Panc1 (cell line): Measurements from ENCODE around the gene SNTG2. TPM values are rescaled to one million over a fixed set of nuclear protein-coding genes. Genes with fewer than 3 reads are reported as not detected.
"Not testable (repeated sequence)": the region's sequence is repeated elsewhere in the genome, so short reads cannot be mapped to it uniquely, and the experiment has no call there.

ENCODE experiments used
- ATAC-seq: fragments of 200-7000 bp; cut with Tn5 transposase; 2 replicates; pipeline ENCODE4 v1.9.1; 2020; ENCODE audit warnings: mild to moderate bottlenecking, moderate library complexity
- BruUV-seq: library from RNA; stranded (reverse); fragments of 400-500 nt; replicated peaks from 2 replicates; lab custom pipeline; 2021; lab: Mats Ljungman, UMichigan
- CTCF ChIA-PET: fragments of 300-600 bp; sonication (Branson Sonifier 250); formaldehyde crosslinking; loops from one replicate; lab custom pipeline; 2022; ENCODE audit warnings: antibody characterized with exemption; lab: Charles Lee
- POLR2A ChIA-PET: fragments of 300-600 bp; sonication (Branson Sonifier 250); formaldehyde crosslinking; loops from one replicate; lab custom pipeline; 2022; ENCODE audit warnings: antibody characterized with exemption; lab: Charles Lee
- DNase-seq: peaks from one replicate; pipeline ENCODE4 v3.0.0-alpha.2; 2010; ENCODE audit warnings: low read depth, low spot score
- H3K27ac ChIP-seq: 2 replicates; pipeline ENCODE4 v1.5.1; 2011; ENCODE audit warnings: mild to moderate bottlenecking, low read length, inconsistent platforms
- H3K27me3 ChIP-seq: fragments of 200-500 bp; sonication (Bioruptor generic); 2 replicates; pipeline ENCODE4 v1.6.0; 2014; ENCODE audit warnings: low read length, inconsistent platforms; ENCODE audit not compliant: control insufficient read depth, insufficient read depth
- H3K36me3 ChIP-seq: fragments of 200-500 bp; sonication (Bioruptor generic); 2 replicates; pipeline ENCODE4 v1.5.1; 2014; ENCODE audit warnings: inconsistent platforms, mild to moderate bottlenecking, low read length, moderate library complexity; ENCODE audit not compliant: control insufficient read depth, insufficient read depth
- H3K4me1 ChIP-seq: 2 replicates; pipeline ENCODE4 v1.5.1; 2011; ENCODE audit warnings: inconsistent platforms, mild to moderate bottlenecking, low read length, moderate library complexity; ENCODE audit not compliant: control insufficient read depth, insufficient read depth
- H3K4me3 ChIP-seq, 2 experiments: 2 replicates each; pipeline ENCODE4 v1.5.1; 2011 to 2012; ENCODE audit warnings: low read depth in 2 of 2, low read length in 2 of 2, mild to moderate bottlenecking in 2 of 2, inconsistent platforms in 1 of 2, moderate library complexity in 1 of 2
- H3K9me3 ChIP-seq: fragments of 200-500 bp; sonication (Bioruptor generic); 2 replicates; pipeline ENCODE4 v1.5.1; 2014; ENCODE audit warnings: low read depth, mild to moderate bottlenecking, inconsistent platforms, low read length, moderate library complexity; ENCODE audit not compliant: control insufficient read depth, insufficient read depth
- POLR2AphosphoS5 ChIP-seq: IDR thresholded peaks from 2 replicates; pipeline ENCODE4 v1.6.1; 2012; ENCODE audit warnings: mild to moderate bottlenecking, low read depth, low read length, moderate library complexity
- SIN3A ChIP-seq: IDR thresholded peaks from 2 replicates; pipeline ENCODE4 v1.6.1; 2012; ENCODE audit warnings: low read depth, mild to moderate bottlenecking, low read length, moderate library complexity, borderline replicate concordance; ENCODE audit not compliant: insufficient read depth
- TCF7L2 ChIP-seq: IDR thresholded peaks from 2 replicates; pipeline ENCODE4 v1.6.1; 2011; ENCODE audit warnings: mild to moderate bottlenecking, low read depth, low read length, inconsistent platforms
- in situ Hi-C: cut with HindIII; loops from 2 replicates; pipeline ENCODE4 v1.10.0; 2016; ENCODE audit warnings: low sequenced_read_pairs, low pct_unique_long_range_greater_than_20kb
- intact Hi-C: fragments of 100-400 bp; cut with micrococcal nuclease; formaldehyde crosslinking; loops from one replicate; pipeline ENCODE4 v1.10.0; 2022; ENCODE audit not compliant: unreplicated experiment
- total RNA-seq: library from RNA; stranded (reverse); gene quantifications from one replicate; pipeline ENCODE4 v1.2.1, GENCODE V29; 2021; ENCODE audit not compliant: unreplicated experiment
- TF ChIP-seq, protein P1 (sequence below): fragments of 450-650 bp; IDR thresholded peaks from 2 replicates; pipeline ENCODE4 v1.5.1; 2017; ENCODE audit warnings: mild to moderate bottlenecking
- TF ChIP-seq, protein P2 (sequence below), 2 experiments: IDR thresholded peaks; 2 replicates each; pipeline ENCODE4 v1.6.1; 2011 to 2012; ENCODE audit warnings: low read depth in 2 of 2, control low read depth in 1 of 2, low read length in 1 of 2, mild to moderate bottlenecking in 1 of 2, moderate library complexity in 1 of 2; ENCODE audit not compliant: insufficient read depth in 1 of 2

SNTG2 gene
- total RNA-seq, 1 experiment from 2014 or later, result not detected

GRCh38 chr2:1091895-1092585 is 141.4 kb downstream of the SNTG2 start:
- DNase-seq, result no peak
- in situ Hi-C loops (no loop called here), intact Hi-C loops (no loop called here)
- H3K9me3 ChIP-seq, result no peaks in the 10 kb centered on the region
- H3K4me3 ChIP-seq, result no peak overlapping the region
- BruUV-seq, result no TSS peak
- no peaks in the 10 kb centered on the region for H3K4me1 ChIP-seq
- ATAC-seq, result no peak
- H3K27me3 ChIP-seq, result no peaks in the 10 kb centered on the region
- TF ChIP-seq POLR2AphosphoS5, result no peak
- TF ChIP-seq, protein P1, sequence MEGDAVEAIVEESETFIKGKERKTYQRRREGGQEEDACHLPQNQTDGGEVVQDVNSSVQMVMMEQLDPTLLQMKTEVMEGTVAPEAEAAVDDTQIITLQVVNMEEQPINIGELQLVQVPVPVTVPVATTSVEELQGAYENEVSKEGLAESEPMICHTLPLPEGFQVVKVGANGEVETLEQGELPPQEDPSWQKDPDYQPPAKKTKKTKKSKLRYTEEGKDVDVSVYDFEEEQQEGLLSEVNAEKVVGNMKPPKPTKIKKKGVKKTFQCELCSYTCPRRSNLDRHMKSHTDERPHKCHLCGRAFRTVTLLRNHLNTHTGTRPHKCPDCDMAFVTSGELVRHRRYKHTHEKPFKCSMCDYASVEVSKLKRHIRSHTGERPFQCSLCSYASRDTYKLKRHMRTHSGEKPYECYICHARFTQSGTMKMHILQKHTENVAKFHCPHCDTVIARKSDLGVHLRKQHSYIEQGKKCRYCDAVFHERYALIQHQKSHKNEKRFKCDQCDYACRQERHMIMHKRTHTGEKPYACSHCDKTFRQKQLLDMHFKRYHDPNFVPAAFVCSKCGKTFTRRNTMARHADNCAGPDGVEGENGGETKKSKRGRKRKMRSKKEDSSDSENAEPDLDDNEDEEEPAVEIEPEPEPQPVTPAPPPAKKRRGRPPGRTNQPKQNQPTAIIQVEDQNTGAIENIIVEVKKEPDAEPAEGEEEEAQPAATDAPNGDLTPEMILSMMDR, result no peak
- TF ChIP-seq, protein P2, sequence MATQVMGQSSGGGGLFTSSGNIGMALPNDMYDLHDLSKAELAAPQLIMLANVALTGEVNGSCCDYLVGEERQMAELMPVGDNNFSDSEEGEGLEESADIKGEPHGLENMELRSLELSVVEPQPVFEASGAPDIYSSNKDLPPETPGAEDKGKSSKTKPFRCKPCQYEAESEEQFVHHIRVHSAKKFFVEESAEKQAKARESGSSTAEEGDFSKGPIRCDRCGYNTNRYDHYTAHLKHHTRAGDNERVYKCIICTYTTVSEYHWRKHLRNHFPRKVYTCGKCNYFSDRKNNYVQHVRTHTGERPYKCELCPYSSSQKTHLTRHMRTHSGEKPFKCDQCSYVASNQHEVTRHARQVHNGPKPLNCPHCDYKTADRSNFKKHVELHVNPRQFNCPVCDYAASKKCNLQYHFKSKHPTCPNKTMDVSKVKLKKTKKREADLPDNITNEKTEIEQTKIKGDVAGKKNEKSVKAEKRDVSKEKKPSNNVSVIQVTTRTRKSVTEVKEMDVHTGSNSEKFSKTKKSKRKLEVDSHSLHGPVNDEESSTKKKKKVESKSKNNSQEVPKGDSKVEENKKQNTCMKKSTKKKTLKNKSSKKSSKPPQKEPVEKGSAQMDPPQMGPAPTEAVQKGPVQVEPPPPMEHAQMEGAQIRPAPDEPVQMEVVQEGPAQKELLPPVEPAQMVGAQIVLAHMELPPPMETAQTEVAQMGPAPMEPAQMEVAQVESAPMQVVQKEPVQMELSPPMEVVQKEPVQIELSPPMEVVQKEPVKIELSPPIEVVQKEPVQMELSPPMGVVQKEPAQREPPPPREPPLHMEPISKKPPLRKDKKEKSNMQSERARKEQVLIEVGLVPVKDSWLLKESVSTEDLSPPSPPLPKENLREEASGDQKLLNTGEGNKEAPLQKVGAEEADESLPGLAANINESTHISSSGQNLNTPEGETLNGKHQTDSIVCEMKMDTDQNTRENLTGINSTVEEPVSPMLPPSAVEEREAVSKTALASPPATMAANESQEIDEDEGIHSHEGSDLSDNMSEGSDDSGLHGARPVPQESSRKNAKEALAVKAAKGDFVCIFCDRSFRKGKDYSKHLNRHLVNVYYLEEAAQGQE (IDR thresholded peaks at IDR 0.05; ENCODE audit: insufficient read depth in 1 of 2, low read depth in 2 of 2, low read length in 1 of 2), result no peak
- TF ChIP-seq SIN3A, result no peak
- no peak for TF ChIP-seq TCF7L2
- ChIA-PET POLR2A (no interaction called here), CTCF (no interaction called here)
- H3K36me3 ChIP-seq, result no peaks in the 10 kb centered on the region
- H3K27ac ChIP-seq, result no peak overlapping the region

DNA sequence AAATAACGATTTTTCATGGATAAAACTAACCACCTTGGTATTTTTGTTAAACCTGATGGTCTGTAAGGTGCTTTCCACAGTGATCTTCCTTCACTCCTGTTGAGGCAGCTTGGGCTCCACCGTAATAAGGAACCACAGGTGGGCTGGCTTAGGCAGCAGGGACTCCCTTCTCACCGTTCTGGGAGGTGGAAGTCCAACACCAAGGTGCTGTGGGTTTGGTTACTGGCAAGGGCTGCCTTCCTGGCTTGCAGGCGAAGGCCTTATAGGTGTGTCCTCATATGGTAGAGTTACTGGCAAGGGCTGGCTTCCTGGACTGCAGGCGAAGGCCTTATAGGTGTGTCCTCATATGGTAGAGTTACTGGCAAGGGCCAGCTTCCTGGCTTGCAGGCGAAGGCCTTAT is 143.0 kb downstream of the SNTG2 start:
- BruUV-seq, H3K36me3 ChIP-seq, in situ Hi-C loops, ATAC-seq, H3K9me3 ChIP-seq, H3K4me1 ChIP-seq, POLR2A ChIA-PET, intact Hi-C loops, CTCF ChIA-PET, H3K27ac ChIP-seq, H3K4me3 ChIP-seq, DNase-seq, H3K27me3 ChIP-seq: not testable (repeated sequence)

DNA sequence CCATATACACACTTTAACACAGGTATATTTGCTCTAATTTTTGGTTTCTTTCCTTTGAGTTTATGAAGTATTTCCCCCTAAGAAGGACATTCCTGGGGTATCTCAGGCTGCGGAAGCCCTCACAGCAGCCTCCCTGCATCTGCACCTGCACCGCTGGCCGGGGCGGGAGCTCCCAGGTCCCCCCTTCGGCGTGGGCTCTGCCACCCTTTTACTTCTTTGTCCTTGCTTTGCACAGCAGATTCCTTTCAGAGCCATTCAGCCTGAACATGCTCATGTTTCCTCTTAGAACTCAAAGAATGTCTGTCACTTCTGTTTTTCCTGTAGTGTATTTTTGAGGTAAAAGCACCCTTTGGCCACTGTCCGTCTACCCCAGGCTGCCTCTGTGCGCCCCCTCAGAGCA is 146.5 kb downstream of the SNTG2 start:
- Histone ChIP-seq H3K36me3 (no peaks in the 10 kb centered on the region), H3K4me1 (no peaks in the 10 kb centered on the region), H3K27ac (no peak overlapping the region), H3K27me3 (no peaks in the 10 kb centered on the region), H3K9me3 (no peaks in the 10 kb centered on the region), H3K4me3 (no peak overlapping the region)
- in situ Hi-C loops, result no loop called here
- no peak for ATAC-seq
- ChIA-PET POLR2A (no interaction called here), CTCF (no interaction called here)
- DNase-seq, result no peak
- BruUV-seq, result no TSS peak
- intact Hi-C loops, result no loop called here
- TF ChIP-seq, protein P2 (IDR thresholded peaks at IDR 0.05; ENCODE audit: insufficient read depth in 1 of 2, low read depth in 2 of 2, low read length in 1 of 2), result no peak
- TF ChIP-seq POLR2AphosphoS5, result no peak
- no peak for TF ChIP-seq SIN3A
- TF ChIP-seq TCF7L2, result no peak
- TF ChIP-seq, protein P1, result no peak
